GM18505 (cell line): ENCODE data around the gene MATCAP1.

ENCODE experiments used
- ATAC-seq: cut with Tn5 transposase; IDR thresholded peaks from one replicate; pipeline ENCODE4 v1.9.1; 2021; ENCODE audit not compliant: unreplicated experiment
- POLR2A ChIP-seq: IDR thresholded peaks from 4 replicates; pipeline ENCODE4 v1.6.1; 2011; ENCODE audit warnings: borderline replicate concordance; ENCODE audit not compliant: insufficient read depth, insufficient read length; ENCODE audit errors: extremely low read depth

The MATCAP1 gene

GRCh38 chr16:67202956-67203493 is 19.3 kb upstream of the MATCAP1 start:
- no peak for TF ChIP-seq POLR2A
- ATAC-seq, result no peak

- TF ChIP-seq POLR2A, result no peak
- no peak for ATAC-seq
Measured at GRCh38 chr16:67202426-67202825, 18.7 kb upstream of the MATCAP1 start.

- TF ChIP-seq POLR2A, result no peak
- no peak for ATAC-seq
Measured at GRCh38 chr16:67201411-67202345, 17.9 kb upstream of the MATCAP1 start.

- no peak for ATAC-seq
- no peak for TF ChIP-seq POLR2A
Measured at GRCh38 chr16:67200491-67200890, 16.7 kb upstream of the MATCAP1 start.

- no peak for ATAC-seq
- no peak for TF ChIP-seq POLR2A
Measured at GRCh38 chr16:67199808-67200198, 16.0 kb upstream of the MATCAP1 start.

- TF ChIP-seq POLR2A, result no peak
- no peak for ATAC-seq
Measured at GRCh38 chr16:67199011-67199807, 15.4 kb upstream of the MATCAP1 start, which contains the start of gene ELMO3. TSS of gene ELMO3 (plus strand) at chr16:67199131. CDS start at chr16:67199327, 196 bp downstream.

GRCh38 chr16:67198238-67198734 is 14.5 kb upstream of the MATCAP1 start:
- ATAC-seq, result no peak

GRCh38 chr16:67197704-67198103 is 13.9 kb upstream of the MATCAP1 start:
- TF ChIP-seq POLR2A, result no peak
- no peak for ATAC-seq

More at GRCh38 chr16:67198238-67198734, 14.5 kb upstream of the MATCAP1 start:
- no peak for TF ChIP-seq POLR2A

GRCh38 chr16:67196881-67197280 is 13.1 kb upstream of the MATCAP1 start:
- ATAC-seq, result no peak
- TF ChIP-seq POLR2A, result no peak

GRCh38 chr16:67195676-67196075 is 11.9 kb upstream of the MATCAP1 start:
- ATAC-seq, result no peak
- TF ChIP-seq POLR2A, result no peak

GRCh38 chr16:67194260-67194659 is 10.5 kb upstream of the MATCAP1 start:
- no peak for TF ChIP-seq POLR2A
- no peak for ATAC-seq

- ATAC-seq, result no peak
- no peak for TF ChIP-seq POLR2A
Measured at GRCh38 chr16:67193536-67193935, 9.8 kb upstream of the MATCAP1 start.

- TF ChIP-seq POLR2A, result no peak
- no peak for ATAC-seq
Measured at GRCh38 chr16:67192781-67193361, 9.1 kb upstream of the MATCAP1 start.

- ATAC-seq, result peak; percentile 82
- peak; percentile 87 for TF ChIP-seq POLR2A
Measured at GRCh38 chr16:67191995-67192681, 8.4 kb upstream of the MATCAP1 start, which contains the start of gene E2F4. TSS of gene E2F4 (plus strand) at chr16:67192155. CDS start at chr16:67192228, 73 bp downstream.
